GM12801 (cell line): ENCODE measurements around the gene RAB3GAP1.

Source experiments
- CTCF ChIP-seq: IDR thresholded peaks from one replicate; pipeline ENCODE4 v1.5.1; 2011; ENCODE audit warnings: control low read depth; ENCODE audit not compliant: insufficient read length; ENCODE audit errors: extremely low read depth

Gene RAB3GAP1

GRCh38 chr2:135174049-135174809, 122.1 kb downstream of the RAB3GAP1 start:
- no peak for TF ChIP-seq CTCF

GRCh38 chr2:135174810-135175093, 122.7 kb downstream of the RAB3GAP1 start:
- TF ChIP-seq CTCF, result no peak

- no peak for TF ChIP-seq CTCF
Measured at GRCh38 chr2:135175177-135175576, 123.1 kb downstream of the RAB3GAP1 start.

- TF ChIP-seq CTCF, result no peak
Measured at GRCh38 chr2:135179689-135180088, 127.6 kb downstream of the RAB3GAP1 start.

- TF ChIP-seq CTCF, result no peak
Measured at GRCh38 chr2:135182190-135182589, 130.1 kb downstream of the RAB3GAP1 start.

GRCh38 chr2:135182601-135183000, 130.5 kb downstream of the RAB3GAP1 start:
- no peak for TF ChIP-seq CTCF

- TF ChIP-seq CTCF, result no peak
Measured at GRCh38 chr2:135183822-135184221, 131.7 kb downstream of the RAB3GAP1 start.
